H1 (cell line): ENCODE measurements around the gene GYPC. TPM values are rescaled to one million over a fixed set of nuclear protein-coding genes. Genes with fewer than 3 reads are reported as not detected.

ENCODE experiments used
- ATF2 ChIP-seq: IDR thresholded peaks from 2 replicates; pipeline ENCODE4 v1.6.1; 2012; ENCODE audit warnings: low read length, inconsistent platforms
- CBX8 ChIP-seq: fragments of 300-800, 300-1000 bp; sonication (generic); IDR thresholded peaks from 2 replicates; pipeline ENCODE4 v1.7.1; 2016; ENCODE audit warnings: low read depth, low read length, borderline replicate concordance
- CHD7 ChIP-seq: fragments of 300-600 bp; sonication (generic); IDR thresholded peaks from 2 replicates; pipeline ENCODE4 v1.7.1; 2012; ENCODE audit warnings: low read length, moderate library complexity, mild to moderate bottlenecking, inconsistent platforms; ENCODE audit not compliant: insufficient replicate concordance
- EGR1 ChIP-seq: IDR thresholded peaks from 2 replicates; pipeline ENCODE4 v1.6.1; 2011; ENCODE audit warnings: low read depth, low read length, borderline replicate concordance
- HDAC6 ChIP-seq: IDR thresholded peaks from one replicate; pipeline ENCODE4 v1.7.1; 2012; ENCODE audit warnings: low read depth, mild to moderate bottlenecking, inconsistent platforms, low read length, moderate library complexity
- KDM1A ChIP-seq: fragments of 200-600, 300-600 bp; sonication (generic); IDR thresholded peaks from 2 replicates; pipeline ENCODE4 v1.7.1; 2016; ENCODE audit warnings: mild to moderate bottlenecking, low read length, borderline replicate concordance
- KDM4A ChIP-seq: IDR thresholded peaks from one replicate; pipeline ENCODE4 v1.7.1; 2012; ENCODE audit warnings: low read depth, mild to moderate bottlenecking, moderate library complexity, low read length, inconsistent platforms; ENCODE audit not compliant: severe bottlenecking
- POLR2A ChIP-seq, 2 experiments: IDR thresholded peaks; 1 replicate in 1 of 2; 2 replicates in 1 of 2; pipeline ENCODE4 v1.6.1; 2011; ENCODE audit warnings: low read depth in 2 of 2, low read length in 2 of 2, mild to moderate bottlenecking in 2 of 2; ENCODE audit errors: control extremely low read depth in 1 of 2
- RXRA ChIP-seq: IDR thresholded peaks from 2 replicates; pipeline ENCODE4 v1.6.1; 2011; ENCODE audit warnings: low read depth, mild to moderate bottlenecking, low read length, moderate library complexity; ENCODE audit not compliant: insufficient read depth
- TEAD4 ChIP-seq: IDR thresholded peaks from 2 replicates; pipeline ENCODE4 v1.6.1; 2012; ENCODE audit warnings: low read depth, low read length, inconsistent platforms, mixed read lengths
- polyA plus RNA-seq, 7 experiments: library from polyadenylated mRNA; depleted of rRNA in 3 of 7; stranded (reverse) in 5 of 7; unstranded in 2 of 7; fragments of >200 nt in 5 of 7; fragments of 200-250 nt in 2 of 7; gene quantifications; 1 replicate in 5 of 7; 2 replicates in 1 of 7; 4 replicates in 1 of 7; pipeline versions ENCODE4 v1.2.1 to v1.2.3, GENCODE V29; 2011 to 2013; ENCODE audit warnings: missing spikeins in 2 of 7, mixed read lengths in 2 of 7
- total RNA-seq: library from RNA; stranded (reverse); fragmentation: NEBNext Ultra II Directional; extraction: Animal tissue kit (Norgen Biotek cat#: 25700); gene quantifications from 2 replicates; pipeline ENCODE4 v1.2.1, GENCODE V29; 2021

Gene GYPC
- total and polyA plus RNA-seq, 2 of the 8 experiments (the other 6 are each of a cell fraction or from before 2014, with no cell fraction given) = 26.8 to 53.6 TPM

GRCh38 chr2:126635281-126635680 lies 20.7 kb upstream of the GYPC start (continued):
- TF ChIP-seq CHD7 (no peak), KDM4A (no peak), HDAC6 (no peak), EGR1 (no peak), KDM1A (no peak), POLR2A (IDR thresholded peaks at IDR 0.05; ENCODE audit: control extremely low read depth in 1 of 2, low read depth in 2 of 2, low read length in 2 of 2) (no peak), TEAD4 (no peak), ATF2 (no peak), CBX8 (no peak), RXRA (no peak)
